H1 (cell line): Measurements from ENCODE around the gene VGF. TPM values are rescaled to one million over a fixed set of nuclear protein-coding genes. Genes with fewer than 3 reads are reported as not detected.

Experiments
- CTCF ChIA-PET: fragments of 300-600 bp; sonication (Branson Sonifier 250); formaldehyde crosslinking; loops from one replicate; lab custom pipeline; 2021; ENCODE audit not compliant: partially characterized antibody; lab: Charles Lee
- POLR2A ChIA-PET: fragments of 300-600 bp; sonication (Branson Sonifier 250); formaldehyde crosslinking; loops from one replicate; lab custom pipeline; 2021; ENCODE audit warnings: inconsistent platforms; ENCODE audit not compliant: partially characterized antibody; lab: Charles Lee
- DNase-seq, 2 experiments: peaks; one replicate each; pipeline versions ENCODE4 v3.0.0 to v3.0.0-alpha.2; 2010 to 2022; ENCODE audit warnings: low spot score in 2 of 2, low read depth in 1 of 2, mixed read lengths in 1 of 2
- FAIRE-seq: peaks from 2 replicates; lab custom pipeline; 2011; peaks lifted over from hg19 to GRCh38; lab: Jason Lieb, UNC
- H2AFZ ChIP-seq: 2 replicates; pipeline ENCODE4 v1.8.1; 2012; ENCODE audit warnings: low read length, inconsistent platforms
- H2AK5ac ChIP-seq: 2 replicates; pipeline ENCODE4 v1.6.1; 2013; ENCODE audit warnings: low read depth, low read length
- H2BK120ac ChIP-seq: replicated peaks from 2 replicates; pipeline ENCODE3; 2013; ENCODE audit warnings: low read depth, low read length, inconsistent platforms
- H2BK12ac ChIP-seq: 2 replicates; pipeline ENCODE4 v1.6.1; 2013; ENCODE audit warnings: low read depth, low read length
- H2BK15ac ChIP-seq: 2 replicates; pipeline ENCODE4 v1.6.1; 2013; ENCODE audit warnings: low read length
- H2BK20ac ChIP-seq: 2 replicates; pipeline ENCODE4 v1.6.1; 2013; ENCODE audit warnings: low read length
- H2BK5ac ChIP-seq: 2 replicates; pipeline ENCODE4 v1.6.1; 2013; ENCODE audit warnings: low read depth, low read length
- H3K14ac ChIP-seq: 2 replicates; pipeline ENCODE4 v1.6.1; 2013; ENCODE audit warnings: inconsistent platforms; ENCODE audit not compliant: insufficient read length
- H3K18ac ChIP-seq: 2 replicates; pipeline ENCODE4 v1.6.1; 2013; ENCODE audit warnings: low read length; ENCODE audit errors: extremely low read depth
- H3K23ac ChIP-seq: 2 replicates; pipeline ENCODE4 v1.6.1; 2013; ENCODE audit warnings: inconsistent platforms; ENCODE audit not compliant: insufficient read length
- H3K23me2 ChIP-seq: 2 replicates; pipeline ENCODE4 v1.6.1; 2013; ENCODE audit warnings: low read depth, low read length
- H3K27ac ChIP-seq: 2 replicates; pipeline ENCODE4 v1.6.1; 2011; ENCODE audit warnings: low read depth, low read length, inconsistent platforms
- H3K27me3 ChIP-seq, 4 experiments: replicated peaks in 1 of 4; 1 replicate in 1 of 4; 2 replicates in 3 of 4; pipeline versions ENCODE4 v1.6.1 to v1.8.1; 2011 to 2013; ENCODE audit warnings: low read length in 3 of 4, mild to moderate bottlenecking in 3 of 4, inconsistent platforms in 2 of 4, mixed read lengths in 2 of 4, moderate library complexity in 1 of 4; ENCODE audit not compliant: control insufficient read depth in 3 of 4, insufficient read depth in 3 of 4; ENCODE audit errors: extremely low read depth in 1 of 4
- H3K36me3 ChIP-seq, 4 experiments: 2 replicates each; pipeline versions ENCODE4 v1.6.1 to v1.8.1; 2011 to 2013; ENCODE audit warnings: mild to moderate bottlenecking in 4 of 4, low read length in 3 of 4, moderate library complexity in 2 of 4, control low read depth in 1 of 4, inconsistent platforms in 1 of 4; ENCODE audit not compliant: insufficient read depth in 4 of 4, control insufficient read depth in 2 of 4
- H3K4ac ChIP-seq: replicated peaks from 2 replicates; pipeline ENCODE3; 2013; ENCODE audit warnings: low read length, low read depth, mixed read lengths, inconsistent platforms; ENCODE audit not compliant: insufficient read length
- H3K4me1 ChIP-seq, 4 experiments: replicated peaks in 1 of 4; 1 replicate in 1 of 4; 2 replicates in 3 of 4; pipeline versions ENCODE4 v1.6.1 to v1.8.1; 2011 to 2013; ENCODE audit warnings: low read length in 3 of 4, inconsistent platforms in 2 of 4, mixed read lengths in 1 of 4; ENCODE audit not compliant: insufficient read depth in 4 of 4, control insufficient read depth in 3 of 4
- H3K4me2 ChIP-seq, 2 experiments: 2 replicates each; pipeline versions ENCODE4 v1.6.1 to v1.8.1; 2011 to 2013; ENCODE audit warnings: low read depth in 2 of 2, low read length in 2 of 2, control low read depth in 1 of 2, inconsistent platforms in 1 of 2, mild to moderate bottlenecking in 1 of 2; ENCODE audit not compliant: insufficient read depth in 1 of 2
- H3K4me3 ChIP-seq, 4 experiments: fragments of 200-600, 300-600 bp in 1 of 4; sonication (generic), shearing (Covaris generic), sonication (Bioruptor Twin) in 1 of 4; 2 replicates each; pipeline versions ENCODE4 v1.5.1 to v1.8.1; 2011 to 2016; ENCODE audit warnings: low read length in 4 of 4, low read depth in 3 of 4, control low read depth in 2 of 4, inconsistent platforms in 2 of 4, mild to moderate bottlenecking in 2 of 4, mixed read lengths in 1 of 4, moderate library complexity in 1 of 4; ENCODE audit not compliant: insufficient read depth in 2 of 4; ENCODE audit errors: extremely low read depth in 1 of 4
- H3K56ac ChIP-seq: replicated peaks from 2 replicates; pipeline ENCODE3; 2013; ENCODE audit warnings: low read depth, mild to moderate bottlenecking, mixed read lengths, low read length, inconsistent platforms; ENCODE audit not compliant: insufficient read length
- H3K79me1 ChIP-seq: 2 replicates; pipeline ENCODE4 v1.6.1; 2013; ENCODE audit warnings: low read depth, low read length, control low read depth
- H3K79me2 ChIP-seq, 2 experiments: 2 replicates each; pipeline versions ENCODE4 v1.6.1 to v1.8.1; 2012 to 2013; ENCODE audit warnings: low read length in 2 of 2, mild to moderate bottlenecking in 2 of 2, inconsistent platforms in 1 of 2; ENCODE audit not compliant: insufficient read depth in 2 of 2, control insufficient read depth in 1 of 2
- H3K9ac ChIP-seq, 4 experiments: replicated peaks in 1 of 4; 1 replicate in 1 of 4; 2 replicates in 3 of 4; pipeline versions ENCODE4 v1.6.1 to v1.8.1; 2011 to 2013; ENCODE audit warnings: low read depth in 3 of 4, low read length in 3 of 4, control low read depth in 2 of 4, mild to moderate bottlenecking in 2 of 4, moderate library complexity in 2 of 4, inconsistent platforms in 1 of 4; ENCODE audit errors: extremely low read depth in 1 of 4
- H3K9me3 ChIP-seq, 2 experiments: 2 replicates each; pipeline versions ENCODE4 v1.6.1 to v1.8.1; 2012 to 2013; ENCODE audit warnings: mild to moderate bottlenecking in 2 of 2, moderate library complexity in 2 of 2, control low read depth in 1 of 2, inconsistent platforms in 1 of 2, low read depth in 1 of 2, low read length in 1 of 2, mixed read lengths in 1 of 2; ENCODE audit not compliant: insufficient read depth in 2 of 2
- H4K20me1 ChIP-seq, 2 experiments: replicated peaks in 1 of 2; 2 replicates each; pipeline versions ENCODE3 to v1.8.1; 2011 to 2013; ENCODE audit warnings: inconsistent platforms in 2 of 2, low read length in 2 of 2, mild to moderate bottlenecking in 1 of 2; ENCODE audit not compliant: insufficient read depth in 2 of 2, control insufficient read depth in 1 of 2
- H4K5ac ChIP-seq: 2 replicates; pipeline ENCODE4 v1.6.1; 2013; ENCODE audit warnings: low read length, low read depth, mixed read lengths, inconsistent platforms; ENCODE audit not compliant: insufficient read length
- H4K8ac ChIP-seq: 2 replicates; pipeline ENCODE4 v1.8.0; 2013; ENCODE audit warnings: mild to moderate bottlenecking, moderate library complexity, low read length, inconsistent platforms; ENCODE audit not compliant: insufficient read depth; ENCODE audit errors: extremely low read depth
- H4K91ac ChIP-seq: replicated peaks from 2 replicates; pipeline ENCODE3; 2013; ENCODE audit warnings: low read length, mixed read lengths, inconsistent platforms; ENCODE audit not compliant: insufficient read length
- MAX ChIP-seq: IDR thresholded peaks from 2 replicates; pipeline ENCODE4 v1.6.1; 2012; ENCODE audit warnings: inconsistent platforms
- TAF1 ChIP-seq: IDR thresholded peaks from 2 replicates; pipeline ENCODE4 v1.6.1; 2011; ENCODE audit warnings: mild to moderate bottlenecking, low read depth, low read length
- WGBS, 2 experiments: shearing (Covaris generic) in 1 of 2; methylation state at CpG; one replicate each; pipeline versions ENCODE4 v1.1.6 to v1.1.7; 2013 to 2015; ENCODE audit warnings: low lambda C conversion rate in 2 of 2, mixed read lengths in 2 of 2, inconsistent platforms in 1 of 2, low coverage in 1 of 2, missing lambda C conversion rate in 1 of 2; ENCODE audit not compliant: insufficient replicate concordance in 2 of 2, insufficient coverage in 1 of 2, insufficient read length in 1 of 2; ENCODE audit errors: extremely low coverage in 1 of 2, missing lambda C conversion rate in 1 of 2; 5-methylcytosine and 5-hydroxymethylcytosine counted together
- polyA plus RNA-seq, 7 experiments: library from polyadenylated mRNA; depleted of rRNA in 3 of 7; stranded (reverse) in 5 of 7; unstranded in 2 of 7; fragments of >200 nt in 5 of 7; fragments of 200-250 nt in 2 of 7; gene quantifications; 1 replicate in 5 of 7; 2 replicates in 1 of 7; 4 replicates in 1 of 7; pipeline versions ENCODE4 v1.2.1 to v1.2.3, GENCODE V29; 2011 to 2013; ENCODE audit warnings: missing spikeins in 2 of 7, mixed read lengths in 2 of 7
- total RNA-seq: library from RNA; stranded (reverse); fragmentation: NEBNext Ultra II Directional; extraction: Animal tissue kit (Norgen Biotek cat#: 25700); gene quantifications from 2 replicates; pipeline ENCODE4 v1.2.1, GENCODE V29; 2021

VGF gene
- total and polyA plus RNA-seq, 2 of the 8 experiments (the other 6 are each of a cell fraction or from before 2014, with no cell fraction given), result 1.6 to 7.0 TPM

- Histone ChIP-seq H3K4me3 (no peak overlapping the region), H2BK120ac (no peak overlapping the region), H4K20me1 (no peaks in the 10 kb centered on the region), H3K79me1 (no peaks in the 10 kb centered on the region), H3K18ac (no peak overlapping the region), H2AFZ (no peak overlapping the region; the same call in 1 of the 2 replicates), H3K23ac (no peak overlapping the region), H3K27ac (no peak overlapping the region), H2BK20ac (no peak overlapping the region), H3K36me3 (no peaks in the 10 kb centered on the region), H4K91ac (no peak overlapping the region), H3K56ac (no peak overlapping the region), H2BK5ac (no peak overlapping the region), H3K27me3 (no peaks in the 10 kb centered on the region), H3K14ac (no peak overlapping the region), H3K79me2 (no peaks in the 10 kb centered on the region), H3K4me2 (no peak overlapping the region), H3K4ac (no peak overlapping the region), H2AK5ac (no peak overlapping the region), H3K23me2 (no peaks in the 10 kb centered on the region), H2BK15ac (no peak overlapping the region), H2BK12ac (no peak overlapping the region), H4K5ac (no peak overlapping the region), H3K9ac (no peak overlapping the region), H4K8ac (peak overlapping the region; percentile 51), H3K4me1 (peaks cover 0 to 6% (median 0%) of the 10 kb centered on the region in 4 experiments; a peak in 2 of 7 replicates), H3K9me3 (no peaks in the 10 kb centered on the region)
- FAIRE-seq, result no peak
- POLR2A ChIA-PET, result interaction anchor here (0.6 to 1.1 kb wide), 3 partner anchors 17 to 164 kb away, joined by 3 read pairs; no protein-coding TSS in a partner anchor
- DNase-seq, result no peak
- 79% methylated on average over 8 of the region's 8 CpGs; no CpG with 5 or more reads in 1 of the 2 experiments for WGBS, 2 experiments
- CTCF ChIA-PET, result interaction anchor here (0.6 to 2.4 kb wide), 8 partner anchors 12 to 37 kb away, joined by 3 to 7 read pairs (median 4); partner anchors contain the start of gene SERPINE1
- TF ChIP-seq TAF1, result no peak
- no peak for TF ChIP-seq MAX
Observed at GRCh38 chr7:101114492-101114891, 50.9 kb downstream of the VGF start.
